ENCODE measurements around the gene ANAPC10.

DNA sequence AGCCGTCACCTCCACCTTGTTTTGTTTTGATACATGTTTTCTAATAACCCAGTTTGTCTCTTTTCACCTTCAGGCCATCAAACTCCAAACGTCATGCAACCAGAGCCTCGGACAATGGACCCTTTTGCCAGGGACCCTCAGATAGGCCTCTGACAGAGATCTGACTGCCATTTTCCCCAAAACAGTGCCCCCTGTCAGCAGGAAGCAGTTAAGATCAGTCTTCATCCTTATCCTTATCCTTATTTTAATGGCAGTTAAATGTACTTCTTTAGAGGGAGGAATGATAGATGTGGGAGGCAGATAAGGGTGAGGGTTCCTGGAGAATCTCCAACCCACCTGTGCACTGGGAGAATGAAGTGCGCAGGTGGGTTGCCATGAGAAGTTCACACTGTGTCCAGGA, 135.7 kb downstream of the ANAPC10 start:
- TF ChIP-seq, protein P1, sequence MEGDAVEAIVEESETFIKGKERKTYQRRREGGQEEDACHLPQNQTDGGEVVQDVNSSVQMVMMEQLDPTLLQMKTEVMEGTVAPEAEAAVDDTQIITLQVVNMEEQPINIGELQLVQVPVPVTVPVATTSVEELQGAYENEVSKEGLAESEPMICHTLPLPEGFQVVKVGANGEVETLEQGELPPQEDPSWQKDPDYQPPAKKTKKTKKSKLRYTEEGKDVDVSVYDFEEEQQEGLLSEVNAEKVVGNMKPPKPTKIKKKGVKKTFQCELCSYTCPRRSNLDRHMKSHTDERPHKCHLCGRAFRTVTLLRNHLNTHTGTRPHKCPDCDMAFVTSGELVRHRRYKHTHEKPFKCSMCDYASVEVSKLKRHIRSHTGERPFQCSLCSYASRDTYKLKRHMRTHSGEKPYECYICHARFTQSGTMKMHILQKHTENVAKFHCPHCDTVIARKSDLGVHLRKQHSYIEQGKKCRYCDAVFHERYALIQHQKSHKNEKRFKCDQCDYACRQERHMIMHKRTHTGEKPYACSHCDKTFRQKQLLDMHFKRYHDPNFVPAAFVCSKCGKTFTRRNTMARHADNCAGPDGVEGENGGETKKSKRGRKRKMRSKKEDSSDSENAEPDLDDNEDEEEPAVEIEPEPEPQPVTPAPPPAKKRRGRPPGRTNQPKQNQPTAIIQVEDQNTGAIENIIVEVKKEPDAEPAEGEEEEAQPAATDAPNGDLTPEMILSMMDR (IDR thresholded peaks at IDR 0.05): no peak
- TF ChIP-seq POLR2AphosphoS5 (IDR thresholded peaks at IDR 0.05; ENCODE audit: low read depth, low read length) (no peak), TCF7L2 (IDR thresholded peaks at IDR 0.05; ENCODE audit: low read depth, low read length) (no peak)
- TF ChIP-seq, protein P2, sequence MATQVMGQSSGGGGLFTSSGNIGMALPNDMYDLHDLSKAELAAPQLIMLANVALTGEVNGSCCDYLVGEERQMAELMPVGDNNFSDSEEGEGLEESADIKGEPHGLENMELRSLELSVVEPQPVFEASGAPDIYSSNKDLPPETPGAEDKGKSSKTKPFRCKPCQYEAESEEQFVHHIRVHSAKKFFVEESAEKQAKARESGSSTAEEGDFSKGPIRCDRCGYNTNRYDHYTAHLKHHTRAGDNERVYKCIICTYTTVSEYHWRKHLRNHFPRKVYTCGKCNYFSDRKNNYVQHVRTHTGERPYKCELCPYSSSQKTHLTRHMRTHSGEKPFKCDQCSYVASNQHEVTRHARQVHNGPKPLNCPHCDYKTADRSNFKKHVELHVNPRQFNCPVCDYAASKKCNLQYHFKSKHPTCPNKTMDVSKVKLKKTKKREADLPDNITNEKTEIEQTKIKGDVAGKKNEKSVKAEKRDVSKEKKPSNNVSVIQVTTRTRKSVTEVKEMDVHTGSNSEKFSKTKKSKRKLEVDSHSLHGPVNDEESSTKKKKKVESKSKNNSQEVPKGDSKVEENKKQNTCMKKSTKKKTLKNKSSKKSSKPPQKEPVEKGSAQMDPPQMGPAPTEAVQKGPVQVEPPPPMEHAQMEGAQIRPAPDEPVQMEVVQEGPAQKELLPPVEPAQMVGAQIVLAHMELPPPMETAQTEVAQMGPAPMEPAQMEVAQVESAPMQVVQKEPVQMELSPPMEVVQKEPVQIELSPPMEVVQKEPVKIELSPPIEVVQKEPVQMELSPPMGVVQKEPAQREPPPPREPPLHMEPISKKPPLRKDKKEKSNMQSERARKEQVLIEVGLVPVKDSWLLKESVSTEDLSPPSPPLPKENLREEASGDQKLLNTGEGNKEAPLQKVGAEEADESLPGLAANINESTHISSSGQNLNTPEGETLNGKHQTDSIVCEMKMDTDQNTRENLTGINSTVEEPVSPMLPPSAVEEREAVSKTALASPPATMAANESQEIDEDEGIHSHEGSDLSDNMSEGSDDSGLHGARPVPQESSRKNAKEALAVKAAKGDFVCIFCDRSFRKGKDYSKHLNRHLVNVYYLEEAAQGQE (IDR thresholded peaks at IDR 0.05; ENCODE audit: insufficient read depth in 1 of 2, low read depth in 2 of 2, low read length in 1 of 2): no peak
